GM23248 (cell line): Measurements from ENCODE around the gene UXT.

ENCODE experiments used
- EZH2 ChIP-seq: fragments of 200-600 bp; sonication (generic); IDR thresholded peaks from 2 replicates; pipeline ENCODE4 v1.6.1; 2018; ENCODE audit warnings: antibody characterized with exemption, mild to moderate bottlenecking; ENCODE audit not compliant: insufficient read depth, poor library complexity, severe bottlenecking
- EZH2phosphoT487 ChIP-seq: fragments of 200-600 bp; sonication (generic); IDR thresholded peaks from 2 replicates; pipeline ENCODE4 v1.6.1; 2018; ENCODE audit warnings: antibody characterized with exemption, moderate library complexity, mild to moderate bottlenecking, low read depth; ENCODE audit not compliant: insufficient read depth

DNA sequence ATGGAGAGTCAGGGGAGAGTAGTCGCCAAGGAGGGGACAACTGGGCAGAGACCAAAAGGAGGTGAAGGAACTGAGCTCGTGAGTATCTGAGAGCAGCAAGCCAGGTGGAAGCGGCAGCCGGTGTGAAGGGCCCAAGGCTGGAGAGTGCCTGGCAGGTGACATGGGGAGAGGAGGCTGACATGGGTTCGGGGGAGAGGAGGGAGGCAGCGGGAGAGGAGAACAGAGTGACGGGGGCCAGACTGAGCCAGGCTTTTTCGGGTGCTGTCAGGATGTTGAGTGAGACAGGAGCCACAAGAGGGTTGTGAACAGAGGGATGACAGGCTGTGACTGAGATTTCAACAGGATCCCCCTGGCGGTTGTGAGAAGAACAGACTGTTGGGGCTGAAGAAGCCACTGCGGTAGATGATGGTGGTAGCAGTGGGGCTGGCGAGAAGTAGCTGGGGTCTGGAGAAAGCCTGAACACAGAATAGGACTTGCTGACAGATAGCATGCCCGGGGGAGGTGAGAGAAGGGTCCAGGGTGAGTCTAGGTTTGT, 14.4 kb downstream of the UXT start:
- no peak for TF ChIP-seq EZH2
- TF ChIP-seq EZH2phosphoT487, result no peak
